Measurements from ENCODE around the gene GABRD. TPM values are rescaled to one million over a fixed set of nuclear protein-coding genes. Genes with fewer than 3 reads are reported as not detected.

GABRD gene
- total RNA-seq, 1 donor from 2014 or later, result not detected

DNA sequence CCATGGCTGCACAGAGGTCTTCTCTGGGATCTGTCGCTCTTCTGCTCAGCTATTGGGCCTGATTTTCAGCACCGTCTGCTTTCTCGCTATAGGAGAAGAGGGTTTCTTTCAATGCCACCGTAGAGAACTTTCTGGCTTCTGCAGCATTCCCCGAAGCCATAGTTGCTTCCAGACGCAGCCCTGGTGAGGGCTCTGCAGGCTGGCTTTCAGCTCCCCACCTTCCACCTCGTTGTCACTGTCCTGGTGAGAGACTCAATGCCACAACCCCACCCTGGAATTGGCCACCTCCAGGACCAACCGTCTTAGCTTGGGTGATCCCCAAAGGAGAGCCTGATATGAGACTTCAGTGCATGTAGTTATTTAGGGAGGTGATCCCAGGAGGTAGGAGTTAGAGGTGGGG is 19.1 kb downstream of the GABRD start:
- intact Hi-C loops (cut with micrococcal nuclease), result no loop called here

DNA sequence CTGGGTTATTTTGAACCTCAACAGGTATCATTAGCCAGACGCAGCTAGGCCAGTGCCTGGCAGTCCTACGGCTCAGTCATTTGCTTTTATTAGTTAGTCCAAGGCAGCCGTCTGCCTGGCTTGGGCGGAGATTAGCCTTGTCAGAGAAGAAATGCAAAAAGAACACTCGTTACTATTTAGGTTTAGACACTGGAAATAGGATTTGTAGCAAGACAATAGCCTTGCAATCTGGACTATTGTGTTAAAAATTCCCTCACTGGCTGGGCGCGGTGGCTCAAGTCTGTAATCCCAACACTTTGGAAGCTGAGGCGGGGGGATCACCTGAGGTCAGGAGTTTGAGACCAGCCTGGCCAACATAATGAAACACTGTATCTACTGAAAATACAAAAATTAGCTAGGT is 20.1 kb downstream of the GABRD start:
- intact Hi-C loops (cut with micrococcal nuclease), result no loop called here

GRCh38 chr1:2041305-2041704 is 22.2 kb downstream of the GABRD start:
- intact Hi-C loops (cut with micrococcal nuclease), result no loop called here

DNA sequence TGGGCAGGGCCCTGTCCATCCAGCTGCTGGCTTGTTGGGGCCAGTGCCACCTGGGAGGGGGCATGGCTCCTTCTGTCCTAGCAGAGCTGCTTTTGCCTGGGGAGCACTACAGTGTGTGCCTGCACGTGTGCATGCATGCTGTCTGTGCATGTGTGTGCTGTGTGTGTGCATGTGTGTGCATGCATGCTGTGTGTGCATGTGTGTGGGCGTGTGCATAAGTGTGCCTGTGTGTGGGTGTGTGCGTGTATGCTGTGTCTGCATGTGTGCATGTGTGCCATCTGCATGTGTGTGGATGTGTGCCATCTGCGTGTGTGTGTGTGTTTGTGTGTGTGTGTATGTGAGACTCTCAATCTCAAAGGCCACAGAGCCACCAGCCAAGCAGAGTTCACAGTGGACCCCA is 22.7 kb downstream of the GABRD start:
- intact Hi-C loops (cut with micrococcal nuclease), result no loop called here

DNA sequence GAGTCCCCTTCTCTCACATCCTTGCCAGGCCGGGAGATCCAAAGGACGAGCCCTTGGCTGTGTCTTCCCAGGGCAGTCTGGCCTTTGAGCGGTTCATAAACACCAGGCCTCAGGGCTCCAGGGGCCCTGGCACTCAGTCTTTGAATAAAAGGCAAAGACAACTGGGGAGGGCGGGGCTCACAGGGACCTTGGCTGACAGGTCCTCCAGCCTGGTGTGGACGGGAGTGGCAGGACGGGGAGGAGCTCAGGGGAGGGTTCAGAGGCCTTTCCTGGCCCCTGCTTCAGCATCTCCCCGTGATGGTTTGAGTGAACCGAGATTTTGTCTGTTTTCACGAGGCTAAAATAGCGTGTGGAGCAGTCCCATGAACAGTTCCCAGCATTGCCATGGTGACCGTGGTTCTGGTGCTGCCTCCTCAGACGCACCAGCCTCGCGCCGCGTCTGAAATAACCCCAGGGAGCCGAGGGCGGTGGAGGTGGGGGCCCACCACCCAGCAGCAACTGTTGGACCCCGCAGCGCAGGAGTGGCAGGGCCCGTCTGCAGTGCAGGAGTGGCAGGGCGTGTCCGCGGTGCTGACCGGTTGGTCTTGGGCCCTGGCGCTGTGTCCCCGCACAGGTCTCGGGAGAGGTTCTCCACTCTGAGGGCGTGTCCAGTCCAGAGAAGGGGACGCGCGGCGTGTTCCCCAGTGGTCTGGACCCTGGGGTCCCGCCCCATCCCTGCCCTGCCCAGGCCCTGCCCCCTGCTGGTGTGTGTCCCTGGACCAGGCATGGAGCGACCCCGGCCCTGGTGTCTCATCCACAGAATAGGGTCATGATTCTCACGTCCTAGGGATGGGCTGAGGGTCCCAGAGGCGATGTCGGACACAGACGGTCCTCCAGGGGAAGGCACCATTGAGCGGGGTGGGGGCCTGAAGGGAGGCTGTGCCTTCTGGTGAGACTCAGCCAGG is 24.0 kb downstream of the GABRD start:
- intact Hi-C loops (cut with micrococcal nuclease), result no loop called here

GRCh38 chr1:2043886-2044285 is 24.7 kb downstream of the GABRD start:
- intact Hi-C loops (cut with micrococcal nuclease), result loop anchor here (2.0 kb wide), 1 partner anchor 85 kb away; no protein-coding TSS in a partner anchor

DNA sequence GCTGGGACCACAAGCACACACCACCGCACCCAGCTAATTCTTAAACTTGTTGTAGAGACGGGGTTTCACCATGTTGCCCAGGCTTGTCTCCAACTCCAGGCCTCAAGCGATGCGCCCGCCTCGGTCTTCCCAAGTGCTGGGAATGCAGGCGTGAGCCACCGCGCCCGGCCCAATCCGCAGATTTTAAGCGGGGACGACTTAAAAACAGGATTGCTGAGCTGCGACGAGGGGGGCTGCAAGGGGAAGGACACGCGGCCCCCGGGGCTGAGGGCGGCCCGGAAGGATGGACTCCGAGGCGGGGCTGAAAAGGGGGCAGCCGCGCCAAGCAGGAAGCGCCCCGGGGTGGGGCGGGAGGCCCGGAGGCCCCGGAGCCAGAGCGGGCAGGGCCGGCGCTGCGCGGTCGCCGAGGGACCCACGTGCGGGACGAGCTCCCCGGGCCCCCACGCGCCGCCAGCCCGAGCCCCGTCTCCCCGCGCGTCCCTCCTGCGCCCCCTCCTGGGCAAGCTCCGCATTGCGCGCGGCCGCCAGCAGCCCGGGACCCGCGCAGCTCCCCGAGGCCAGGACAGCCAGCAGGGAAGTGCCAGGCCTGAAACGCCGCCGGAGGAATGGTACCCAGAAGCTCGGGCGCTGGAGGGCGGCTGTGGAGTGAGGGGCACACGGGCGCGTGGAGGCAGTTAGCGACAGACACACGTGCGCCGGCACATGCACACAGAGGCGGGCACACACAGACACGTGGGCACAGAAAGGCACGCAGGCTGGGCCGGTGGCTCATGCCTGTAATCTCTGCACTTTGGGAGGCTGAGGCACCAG is 25.6 kb downstream of the GABRD start:
- intact Hi-C loops (cut with micrococcal nuclease), result loop anchor here (2.0 kb wide), 1 partner anchor 86 kb away; no protein-coding TSS in a partner anchor

DNA sequence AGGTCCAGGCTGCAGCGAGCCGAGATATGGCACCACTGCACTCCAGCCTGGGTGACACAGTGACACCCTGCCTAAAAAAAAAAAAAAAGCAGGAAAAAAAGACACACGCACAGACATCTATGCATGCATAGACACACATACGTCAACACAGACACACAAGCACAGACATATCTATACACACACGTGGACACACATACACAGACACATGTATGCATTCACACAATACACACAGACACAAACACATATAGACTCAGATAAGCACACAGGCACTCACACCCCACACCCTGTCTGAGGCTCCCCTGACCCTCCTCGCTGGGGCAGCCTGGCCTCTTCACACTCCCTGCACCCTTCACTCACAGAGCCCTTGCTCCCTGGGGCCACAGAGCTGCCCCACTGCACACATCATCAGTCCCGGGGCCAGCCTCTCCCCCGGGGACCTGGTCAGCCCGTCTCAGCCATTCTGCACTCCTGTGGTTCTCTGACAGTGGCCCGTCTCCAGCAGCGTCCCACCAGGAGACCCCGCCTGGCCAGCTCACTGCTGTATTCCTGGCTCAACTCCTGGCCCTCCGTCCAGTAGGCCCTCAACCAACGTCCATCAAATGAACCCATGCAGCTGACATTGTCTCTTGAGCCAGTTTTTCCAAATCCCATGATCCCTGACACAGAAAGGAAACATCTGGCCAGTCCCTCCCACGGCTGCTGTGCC is 26.5 kb downstream of the GABRD start:
- intact Hi-C loops (cut with micrococcal nuclease), result loop anchor here (1.0 to 2.0 kb wide), 2 partner anchors 87 to 101 kb away; no protein-coding TSS in a partner anchor

DNA sequence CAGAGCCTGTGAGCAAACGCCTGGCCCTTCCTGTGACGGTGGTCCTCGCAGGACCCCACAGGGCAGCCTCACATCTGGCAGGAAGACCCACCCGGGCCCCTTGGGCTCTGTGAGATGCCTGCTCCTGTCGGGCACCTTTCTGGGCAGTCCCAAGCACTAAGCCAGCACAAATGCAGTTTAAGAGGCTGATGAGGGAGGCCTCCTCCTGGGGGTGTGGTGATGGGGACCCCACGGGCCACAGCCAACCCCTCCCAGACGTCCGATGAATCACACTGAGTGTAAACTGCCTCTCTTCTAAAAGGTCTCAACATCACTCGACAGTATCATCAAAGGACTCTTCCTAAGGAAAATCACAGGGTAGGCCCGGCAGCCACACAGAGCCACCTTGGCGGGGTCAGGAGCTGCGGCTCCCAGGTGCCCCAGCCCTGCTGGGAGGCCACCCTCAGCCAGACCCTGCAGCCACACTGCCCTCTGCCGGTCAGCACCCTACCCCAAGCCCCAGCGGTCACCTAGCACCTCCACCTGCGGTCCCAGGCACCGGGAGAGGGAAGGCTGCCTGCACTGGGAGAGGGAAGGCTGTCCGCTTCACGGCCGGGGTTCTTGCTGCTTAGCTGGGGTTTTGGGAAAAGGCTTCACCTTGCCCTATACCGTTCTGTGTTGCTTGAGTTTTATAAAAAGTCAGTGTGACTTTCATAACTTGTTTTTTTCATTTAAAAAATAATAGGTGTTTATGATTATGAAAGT is 27.2 kb downstream of the GABRD start:
- intact Hi-C loops (cut with micrococcal nuclease), result loop anchor here (1.0 kb wide), 1 partner anchor 102 kb away; no protein-coding TSS in a partner anchor

DNA sequence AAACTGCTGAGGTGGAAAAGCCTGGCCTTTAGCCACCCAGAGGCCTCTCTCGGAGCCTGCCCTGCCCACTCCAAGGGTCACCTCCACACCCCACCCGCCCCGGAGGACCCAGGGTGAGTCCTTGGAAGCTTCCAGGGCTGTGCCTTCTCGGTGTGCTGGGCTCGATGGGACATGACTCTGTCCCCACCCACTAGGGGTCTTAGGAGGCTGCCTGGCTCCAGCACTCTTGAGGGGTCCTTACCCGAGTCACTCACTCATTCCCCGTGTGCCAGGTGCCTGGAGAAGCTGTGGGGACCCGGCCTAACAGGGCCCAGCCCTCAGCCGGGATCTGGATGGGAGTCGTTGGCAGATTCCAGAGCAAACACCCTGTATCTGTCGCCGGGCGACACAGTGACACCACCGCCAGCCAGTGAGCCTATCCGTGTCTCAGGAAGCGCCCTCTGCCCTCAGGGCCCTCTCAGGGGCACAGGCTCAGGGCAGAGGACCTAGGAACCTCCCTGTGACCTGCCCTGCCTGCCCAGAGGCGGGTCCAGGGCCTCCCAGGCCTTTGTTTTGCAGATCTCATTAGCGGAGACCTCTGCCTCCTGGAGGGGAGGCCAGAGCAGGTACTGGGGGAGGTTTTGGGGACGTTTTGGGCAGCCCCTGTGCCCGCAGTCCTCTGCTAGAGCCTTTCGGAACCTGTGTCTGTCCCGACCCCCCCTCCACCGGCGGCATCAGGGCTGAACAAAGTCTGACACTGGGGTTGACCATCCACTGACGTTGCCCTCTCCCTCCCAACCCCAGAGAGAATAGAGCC is 28.0 kb downstream of the GABRD start:
- intact Hi-C loops (cut with micrococcal nuclease), result loop anchor here (1.0 kb wide), 1 partner anchor 103 kb away; no protein-coding TSS in a partner anchor

DNA sequence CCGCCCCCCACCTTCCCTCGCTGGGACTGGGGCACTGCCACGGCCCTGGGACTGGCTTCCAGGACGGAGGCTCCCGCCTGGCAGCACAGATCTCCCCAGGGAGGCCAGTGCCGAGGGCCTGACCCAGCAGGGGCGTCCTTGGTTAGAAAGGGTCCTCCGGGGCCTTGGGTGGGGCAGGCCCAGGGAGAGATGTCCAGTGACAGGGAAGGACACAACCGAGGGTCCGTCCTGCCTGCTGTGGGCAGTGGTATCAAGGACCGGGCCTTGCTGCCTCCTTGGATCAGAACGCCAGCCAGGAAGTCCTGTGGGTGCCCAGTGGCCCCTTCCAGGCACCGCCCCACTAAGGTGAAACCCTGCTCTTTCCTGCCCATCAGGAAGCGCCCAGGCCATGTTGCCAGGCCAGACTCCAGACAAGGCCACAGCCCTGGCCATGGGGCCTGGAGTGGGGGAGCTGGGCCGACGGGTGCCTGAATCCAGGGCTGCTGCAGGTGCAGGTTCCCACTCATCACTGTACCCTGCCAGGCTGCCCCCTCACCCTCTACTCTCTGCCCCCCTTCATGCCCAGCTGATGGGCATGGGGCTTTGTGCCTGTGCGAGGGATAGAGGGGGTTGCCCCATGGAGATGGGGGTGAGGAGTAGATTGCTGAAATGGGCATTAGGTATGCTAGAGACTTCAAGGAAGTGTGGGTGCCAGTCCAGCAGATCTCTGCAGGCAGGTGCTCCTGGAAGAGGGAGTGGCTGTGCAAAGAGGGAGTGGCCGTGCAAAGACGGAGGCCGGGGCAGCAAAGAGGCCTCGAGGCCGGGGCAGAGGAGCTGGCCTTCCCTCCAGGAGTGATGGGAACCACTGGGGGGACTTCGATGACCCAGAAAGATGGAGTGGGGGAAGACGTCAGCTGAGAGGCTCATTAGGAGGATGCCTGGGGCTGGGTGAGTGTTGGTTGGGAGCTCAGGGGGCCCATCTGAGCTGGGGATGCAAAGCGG is 28.9 kb downstream of the GABRD start:
- intact Hi-C loops (cut with micrococcal nuclease), result no loop called here

- intact Hi-C loops (cut with micrococcal nuclease), result no loop called here
Observed at GRCh38 chr1:2049225-2049717, 30.1 kb downstream of the GABRD start.

- intact Hi-C loops (cut with micrococcal nuclease), result no loop called here
Observed at GRCh38 chr1:2049718-2050431, 30.7 kb downstream of the GABRD start, which contains the start of gene PRKCZ. PRKCZ (plus strand) TSS chr1:2050411; CDS start chr1:2050631, 220 bp downstream.

DNA sequence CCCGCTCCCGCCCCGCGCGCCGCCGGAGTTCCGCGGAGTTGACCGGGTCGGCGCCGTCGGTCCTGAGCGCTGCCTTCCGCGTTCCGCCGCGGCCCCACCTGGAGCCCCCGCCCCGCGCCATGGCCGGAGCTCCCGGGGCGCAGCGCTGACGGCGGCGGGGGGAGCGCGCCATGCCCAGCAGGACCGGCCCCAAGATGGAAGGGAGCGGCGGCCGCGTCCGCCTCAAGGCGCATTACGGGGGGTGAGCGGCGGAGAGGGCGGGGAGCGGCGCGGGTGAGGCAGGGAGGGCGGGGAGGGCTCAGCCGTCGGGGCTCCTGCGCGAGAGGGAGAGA is 31.3 kb downstream of the GABRD start:
- intact Hi-C loops (cut with micrococcal nuclease), result no loop called here

GRCh38 chr1:2050793-2051682 is 31.9 kb downstream of the GABRD start:
- intact Hi-C loops (cut with micrococcal nuclease), result no loop called here

DNA sequence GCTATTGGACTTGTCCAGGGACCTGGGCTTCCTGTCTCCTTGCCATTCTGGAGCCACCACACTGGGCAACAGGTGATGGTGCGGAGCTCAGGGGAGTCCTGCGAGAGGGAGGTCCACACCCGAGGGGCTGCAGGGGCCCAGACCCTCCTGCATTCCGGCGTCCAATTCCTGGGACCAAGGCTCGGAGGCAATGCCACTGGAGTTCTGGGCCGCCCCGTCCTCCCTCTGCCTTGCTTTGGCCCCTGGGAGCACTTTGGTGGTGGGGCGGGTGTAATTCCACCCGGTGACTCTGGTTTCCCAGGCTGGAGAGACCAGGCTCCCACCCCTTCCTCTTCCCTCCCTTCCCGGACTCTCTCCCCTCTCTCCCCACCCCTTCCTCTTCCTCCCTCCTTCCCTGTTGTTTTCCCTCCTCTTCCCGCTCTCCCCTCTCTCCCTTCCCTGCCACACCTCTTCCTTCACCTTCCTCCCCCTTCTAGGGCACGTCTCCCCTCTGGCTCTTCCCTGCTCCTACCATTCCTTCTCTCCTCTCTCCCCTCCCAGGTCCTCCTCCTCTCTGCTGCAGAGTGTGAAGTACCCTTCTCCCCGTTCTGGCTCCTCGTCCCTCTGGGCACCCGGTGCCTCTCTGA is 33.0 kb downstream of the GABRD start:
- intact Hi-C loops (cut with micrococcal nuclease), result no loop called here

All from T-helper 1 cell treated with Interleukin-12 subunit alpha and Interleukin-12 subunit beta and Interleukin-4 antibody, amounts not matched to agents 30 ng/mL and 1 ng/mL, for 36 hours (primary cell).